Measurements from ENCODE around the gene SLC24A5. TPM values are rescaled to one million over a fixed set of nuclear protein-coding genes. Genes with fewer than 3 reads are reported as not detected.

Gene SLC24A5
- total RNA-seq, 1 experiment from 2014 or later: not detected

- H2BK120ac ChIP-seq (ENCODE audit: low read depth, low read length, poor library complexity, severe bottlenecking): no peak overlapping the region
Observed at GRCh38 chr15:48105936-48106335, 14.9 kb upstream of the SLC24A5 start.

More at GRCh38 chr15:48105936-48106335, 14.9 kb upstream of the SLC24A5 start:
- Histone ChIP-seq H3K14ac (ENCODE audit: insufficient read depth, low read length) (no peak overlapping the region), H2BK15ac (ENCODE audit: low read depth, low read length) (no peak overlapping the region), H3K27me3 (ENCODE audit: insufficient read depth, low read length) (no peaks in the 10 kb centered on the region), H4K5ac (ENCODE audit: insufficient read length, low read depth, low read length) (no peak overlapping the region), H2BK12ac (ENCODE audit: insufficient read length, low read depth, low read length) (no peak overlapping the region), H3T11ph (ENCODE audit: low read length) (no peak overlapping the region), H3K79me1 (ENCODE audit: insufficient read depth, low read depth, low read length, poor library complexity, severe bottlenecking) (no peaks in the 10 kb centered on the region), H3K79me2 (ENCODE audit: insufficient read depth, low read length) (no peaks in the 10 kb centered on the region), H4K91ac (ENCODE audit: insufficient read length, low read depth, low read length) (no peak overlapping the region), H3K4ac (ENCODE audit: low read depth, low read length) (no peak overlapping the region), H3K4me1 (ENCODE audit: insufficient read depth, low read length) (no peaks in the 10 kb centered on the region; the same call in 1 of the 2 replicates), H2BK20ac (ENCODE audit: low read depth, low read length, poor library complexity, severe bottlenecking) (no peak overlapping the region), H4K20me1 (ENCODE audit: control insufficient read depth, insufficient read depth, insufficient read length) (no peaks in the 10 kb centered on the region), H3K9ac (ENCODE audit: extremely low read depth, insufficient read length, low read length) (no peak overlapping the region), H3K56ac (ENCODE audit: insufficient read length, low read depth, low read length) (no peak overlapping the region), H2AFZ (ENCODE audit: low read length) (no peak overlapping the region), H3K9me3 (ENCODE audit: control insufficient read depth, low read depth, low read length) (no peaks in the 10 kb centered on the region), H3K27ac (ENCODE audit: insufficient read length, low read depth, low read length) (no peak overlapping the region), H2BK5ac (ENCODE audit: insufficient read length, low read length) (no peak overlapping the region), H2AK5ac (ENCODE audit: insufficient read length, low read length) (no peak overlapping the region), H3K23me2 (ENCODE audit: insufficient read length, low read depth, low read length, poor library complexity, severe bottlenecking) (no peaks in the 10 kb centered on the region), H3K4me2 (ENCODE audit: insufficient read depth, insufficient read length, low read length) (no peak overlapping the region), H3K23ac (ENCODE audit: insufficient read length, low read depth, low read length) (no peak overlapping the region), H3K18ac (ENCODE audit: insufficient read length, low read depth, low read length) (no peak overlapping the region), H4K8ac (replicated peaks; ENCODE audit: insufficient read length, low read depth, low read length) (no peak overlapping the region)
- no peaks in the 10 kb centered on the region for H3K36me3 Mint-ChIP-seq (ENCODE audit: insufficient read depth in 1 of 3, low read depth in 3 of 3)
- H3K9me3 Mint-ChIP-seq: no peaks in the 10 kb centered on the region
- no peak overlapping the region for H3K27ac Mint-ChIP-seq
- DNase-seq: no peak
- no peak overlapping the region for H3K4me3 Mint-ChIP-seq
- no peaks in the 10 kb centered on the region for H3K27me3 Mint-ChIP-seq (ENCODE audit: low read depth)
- TF ChIP-seq CTCF (conservative IDR thresholded peaks at IDR 0.05): no peak
- no CpG with 5 or more reads among the region's 2 CpGs for WGBS (ENCODE audit: extremely low coverage, insufficient read length, low lambda C conversion rate)
- H3K4me1 Mint-ChIP-seq: peaks cover 2 to 10% of the 10 kb centered on the region in 2 experiments; a peak in 2 of 4 replicates
